ENCODE data around the gene MTAP.

MTAP gene

DNA sequence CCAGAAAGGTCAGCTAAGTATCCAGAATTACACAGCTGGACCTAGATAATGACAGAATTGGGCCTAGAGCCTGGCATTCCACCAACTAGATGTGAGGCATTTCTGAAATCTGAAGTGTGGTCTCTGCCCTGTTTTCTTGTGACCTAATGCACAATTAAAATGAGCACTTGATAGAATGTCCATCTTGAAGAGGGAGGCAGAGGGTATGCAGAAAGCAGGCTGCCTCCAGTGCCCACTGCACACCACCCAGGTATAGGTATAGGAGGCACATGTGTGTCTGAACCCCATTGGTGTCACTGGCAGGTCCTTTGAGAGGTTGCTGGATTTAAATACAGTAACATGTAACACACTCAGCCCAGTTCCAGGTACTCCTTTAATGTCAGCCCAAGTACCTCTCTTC is 2.4 kb downstream of the MTAP start:
- no peak for DNase-seq (ENCODE audit: low spot score)

DNA sequence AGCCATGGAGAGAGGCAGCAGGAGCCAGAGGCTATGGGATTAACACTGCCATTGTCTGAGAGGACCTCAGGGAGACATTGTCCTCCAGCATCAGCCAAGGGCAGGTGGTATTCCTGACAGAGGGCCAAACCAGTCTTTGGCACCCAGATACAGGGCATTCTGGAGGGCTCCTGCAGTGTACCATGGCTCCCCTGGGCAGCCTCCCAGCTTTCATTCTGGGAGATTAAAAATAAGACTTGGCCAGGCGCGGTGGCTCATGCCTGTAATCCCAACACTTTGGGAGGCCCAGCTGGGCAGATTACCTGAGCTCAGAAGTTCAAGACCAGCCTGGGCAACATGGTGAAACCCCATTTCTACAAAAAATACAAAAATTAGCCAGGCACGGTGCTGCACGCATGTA is 4.2 kb downstream of the MTAP start:
- no peak for DNase-seq (ENCODE audit: low spot score)

DNA sequence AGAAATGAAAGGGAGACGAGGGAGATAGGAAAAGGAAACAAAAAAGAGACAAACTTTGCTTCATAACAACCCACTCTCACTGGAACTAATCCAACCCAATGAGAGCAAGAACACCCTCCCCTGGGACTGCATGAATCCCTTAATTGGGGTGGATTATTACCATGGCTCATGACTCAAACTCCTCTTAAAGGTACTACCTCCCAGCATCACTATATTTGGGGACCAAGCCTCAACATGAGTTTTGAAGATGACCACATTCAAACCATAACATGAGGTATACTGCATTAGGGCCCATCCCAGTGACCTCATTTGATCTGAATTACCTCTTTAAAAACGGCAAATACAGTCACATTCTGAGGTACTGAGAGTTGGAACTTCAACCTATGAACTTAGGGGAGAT is 8.0 kb downstream of the MTAP start:
- no peak for DNase-seq (ENCODE audit: low spot score)

DNA sequence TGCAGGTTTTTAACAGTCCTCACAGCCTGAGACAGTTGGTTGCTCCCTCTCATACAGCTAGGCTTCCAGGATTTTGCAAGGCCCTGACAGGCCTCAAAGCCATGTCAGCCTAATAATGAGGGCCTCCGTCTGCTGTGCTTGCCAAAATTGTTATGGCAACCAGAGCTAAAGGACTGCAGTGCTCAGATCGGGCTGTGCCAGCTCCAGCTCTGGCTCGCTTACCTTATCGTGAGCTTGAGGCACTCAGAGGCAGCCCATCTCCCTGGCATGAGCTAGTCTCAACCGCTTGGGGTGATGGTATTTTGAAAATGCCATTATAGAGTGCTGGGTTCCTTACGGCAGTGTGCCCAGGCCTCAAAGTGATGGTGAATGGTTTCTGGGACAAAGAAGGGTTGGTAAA is 8.4 kb downstream of the MTAP start:
- peak; percentile 10 for DNase-seq (ENCODE audit: low spot score)

DNA sequence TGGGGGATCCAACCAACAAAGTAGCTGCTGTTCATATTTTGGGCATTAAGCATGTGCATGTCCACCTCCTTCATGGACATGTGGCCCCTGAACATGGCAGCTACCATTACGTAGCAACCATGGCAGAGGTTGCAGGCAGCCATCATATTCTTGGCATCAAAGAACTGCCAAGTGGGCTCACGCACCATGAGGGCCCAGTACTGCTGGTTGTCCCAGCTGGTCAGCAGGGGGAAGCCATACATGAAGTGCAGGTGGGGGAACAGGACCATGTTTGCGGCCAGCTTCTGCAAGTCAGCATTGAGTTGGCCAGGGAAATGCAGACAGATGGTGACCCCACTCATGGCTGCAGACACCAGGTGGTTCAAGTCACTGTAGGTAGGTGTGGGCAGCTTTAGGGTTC is 9.5 kb downstream of the MTAP start:
- DNase-seq (ENCODE audit: low spot score) = no peak

DNA sequence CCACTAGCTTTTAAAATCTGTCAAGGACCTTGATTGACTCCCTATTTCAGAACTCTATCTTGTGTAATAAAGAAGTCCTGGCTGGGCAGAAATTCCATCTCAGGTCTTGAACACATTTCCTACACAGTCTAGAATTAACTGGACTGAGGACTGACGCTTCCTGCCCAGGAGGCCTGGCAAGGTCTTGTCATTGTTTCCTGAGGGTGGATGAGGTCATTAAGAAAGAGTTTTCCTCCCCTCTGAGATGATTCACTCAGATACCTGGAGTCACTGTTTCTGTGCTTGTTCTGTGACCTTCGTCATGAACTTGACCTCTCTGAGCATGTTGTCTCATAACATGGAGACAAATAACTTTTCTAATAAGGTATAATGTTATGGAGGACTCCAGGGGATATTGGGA is 10.0 kb downstream of the MTAP start:
- no peak for DNase-seq (ENCODE audit: low spot score)

DNA sequence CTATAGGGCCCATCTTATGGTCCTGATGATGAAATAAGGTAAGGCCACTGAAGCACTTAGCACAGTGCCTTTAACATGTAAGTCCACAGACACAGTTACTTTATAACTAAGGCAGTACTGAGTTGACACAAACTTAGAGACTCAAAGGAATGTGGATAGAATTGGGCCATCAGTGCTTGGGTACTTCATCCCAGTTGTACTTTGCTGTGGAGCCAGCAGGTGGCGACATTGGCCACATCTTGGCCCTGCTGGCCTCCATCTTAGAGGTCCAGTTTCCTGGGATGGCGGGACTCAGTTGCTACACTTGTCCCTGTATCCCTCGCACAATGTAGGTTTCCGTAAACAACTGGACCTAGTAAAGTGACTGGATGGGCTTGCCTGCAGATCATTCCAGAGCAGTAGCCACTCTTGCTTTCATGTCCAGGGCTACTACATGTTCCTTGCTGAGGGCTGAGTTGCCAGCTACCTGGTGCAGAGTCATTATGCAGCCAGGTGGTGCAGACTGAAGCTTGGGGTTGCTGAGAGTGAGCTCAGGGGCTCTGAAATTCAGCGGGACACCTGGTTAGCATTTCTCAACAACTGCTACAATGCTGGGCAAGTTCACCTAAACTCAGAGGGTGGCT is 10.6 kb downstream of the MTAP start:
- peak; percentile 64 for DNase-seq (ENCODE audit: low spot score)

DNA sequence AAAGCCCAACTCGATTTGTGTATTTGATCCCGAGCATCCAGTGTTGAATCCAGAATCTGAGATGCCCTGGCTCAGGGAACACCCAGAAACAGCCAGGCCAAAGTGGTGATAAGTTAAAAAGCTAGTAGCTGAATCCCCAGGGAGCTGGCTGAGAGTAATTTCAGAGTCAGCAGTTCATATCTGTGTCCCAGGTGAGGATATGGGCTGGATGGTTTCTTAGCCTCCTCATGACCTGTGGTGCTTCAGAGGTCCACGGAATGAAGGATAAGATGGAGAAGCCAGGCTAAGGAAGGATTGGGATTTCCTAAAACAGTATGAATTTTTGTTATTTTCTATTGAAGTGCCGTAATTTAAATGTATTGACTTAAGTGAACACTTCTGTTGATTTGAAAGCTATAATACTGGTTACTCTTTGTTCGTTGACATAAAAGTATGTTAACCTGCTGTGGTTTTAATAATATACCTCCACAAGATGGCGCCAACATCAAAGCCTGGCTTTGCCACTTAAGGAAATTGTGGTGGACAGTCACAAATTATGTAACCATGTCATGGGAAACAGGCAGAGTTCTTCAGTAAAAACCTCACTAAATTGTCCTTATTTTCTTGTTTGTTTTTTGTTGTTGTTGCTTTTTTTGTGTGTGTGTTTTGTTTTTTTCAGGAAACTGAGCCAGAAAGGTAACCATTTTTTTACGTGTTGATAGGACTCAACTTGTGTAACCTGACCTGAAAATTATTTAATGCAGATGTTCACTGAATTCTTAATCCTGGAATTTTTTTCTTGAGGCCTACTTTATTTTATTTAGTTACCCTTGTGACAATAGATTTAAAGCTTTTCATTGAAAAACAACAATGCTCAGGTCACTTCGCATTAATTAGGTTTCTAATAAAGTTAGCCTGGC is 11.4 kb downstream of the MTAP start:
- peak; percentile 79 for DNase-seq (ENCODE audit: low spot score)

DNA sequence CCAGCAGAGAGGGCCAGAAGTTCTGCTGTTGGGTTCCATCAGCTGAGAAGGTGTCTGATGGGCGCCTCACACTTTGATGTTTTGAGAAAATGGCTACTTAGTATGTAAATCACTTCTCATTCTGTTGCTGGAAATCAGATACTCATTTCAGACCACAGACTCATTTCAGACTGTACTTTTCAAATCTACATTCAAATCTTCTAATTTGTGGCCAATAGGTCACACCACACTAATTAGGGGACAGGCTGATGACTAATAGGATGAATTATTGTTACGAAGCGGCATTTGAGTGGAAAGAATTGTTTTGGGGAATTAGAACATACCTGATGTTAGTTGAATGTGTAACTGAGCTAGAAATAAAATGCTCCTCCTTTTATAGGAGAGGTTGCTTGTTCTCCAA is 13.2 kb downstream of the MTAP start:
- no peak for DNase-seq (ENCODE audit: low spot score)

DNA sequence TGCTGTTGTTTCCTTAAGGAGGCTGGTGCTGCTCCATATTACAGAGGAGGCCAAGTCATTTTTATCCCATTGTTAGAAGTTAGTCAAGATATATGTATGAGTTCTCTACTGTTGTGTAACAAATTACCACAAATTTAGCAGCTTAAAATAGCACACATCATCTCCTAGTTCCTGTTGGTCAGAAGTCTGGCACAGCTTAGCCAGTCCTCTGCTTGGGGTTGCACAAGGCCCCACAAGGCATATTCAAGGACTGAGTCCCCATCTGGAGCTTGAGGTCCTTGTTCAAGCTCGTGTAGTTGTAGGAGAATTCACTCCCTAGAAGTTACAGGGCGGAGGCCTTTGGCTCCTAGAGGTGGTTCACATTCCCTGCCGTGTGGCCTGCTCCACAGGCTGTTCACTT is 14.7 kb downstream of the MTAP start:
- no peak for DNase-seq (ENCODE audit: low spot score)

DNA sequence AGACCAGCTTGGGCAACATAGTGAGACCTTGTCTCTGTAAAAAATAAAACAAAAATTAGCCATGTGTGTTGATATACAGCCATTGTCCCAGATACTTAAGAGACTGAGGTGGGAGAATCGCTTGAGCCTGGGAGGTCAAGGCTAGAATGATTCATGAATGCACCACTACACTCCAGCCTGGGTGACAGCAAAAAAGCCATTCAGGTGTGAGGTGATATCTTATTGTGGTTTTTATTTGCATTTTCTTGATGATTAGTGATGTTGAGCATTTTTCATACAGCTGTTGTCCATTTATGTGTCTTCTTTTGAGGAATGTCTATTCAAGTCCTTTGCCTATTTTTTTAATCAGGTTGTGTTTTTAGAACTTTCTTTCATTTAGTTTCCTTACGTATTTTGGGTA is 23.2 kb downstream of the MTAP start:
- DNase-seq (ENCODE audit: low spot score) = no peak

DNA sequence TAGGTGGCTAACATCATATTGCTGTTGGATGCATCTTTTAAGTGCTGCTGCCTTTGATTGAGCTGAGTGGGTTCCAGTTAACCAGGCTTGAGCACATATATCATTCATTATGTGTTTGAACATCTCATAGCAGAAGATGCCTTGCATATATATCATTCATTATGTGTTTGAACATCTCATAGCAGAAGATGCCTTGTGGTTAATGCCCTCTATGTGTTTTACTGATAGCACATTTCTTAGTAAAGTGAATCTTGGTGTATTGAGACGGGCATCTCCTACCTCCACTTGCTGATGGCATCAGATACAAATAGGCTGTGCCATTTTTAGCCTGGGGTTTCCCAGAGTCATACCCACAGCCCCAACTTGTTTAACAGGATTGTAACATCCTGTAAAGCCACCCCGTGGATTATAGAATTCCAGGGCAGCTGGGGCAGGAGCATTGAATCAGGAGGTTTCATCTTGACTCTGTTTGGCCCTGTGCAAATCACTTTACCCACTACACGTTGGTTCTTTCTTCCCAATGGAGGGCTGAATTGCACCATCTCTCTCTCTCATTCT is 26.5 kb downstream of the MTAP start:
- DNase-seq (ENCODE audit: low spot score) = no peak

DNA sequence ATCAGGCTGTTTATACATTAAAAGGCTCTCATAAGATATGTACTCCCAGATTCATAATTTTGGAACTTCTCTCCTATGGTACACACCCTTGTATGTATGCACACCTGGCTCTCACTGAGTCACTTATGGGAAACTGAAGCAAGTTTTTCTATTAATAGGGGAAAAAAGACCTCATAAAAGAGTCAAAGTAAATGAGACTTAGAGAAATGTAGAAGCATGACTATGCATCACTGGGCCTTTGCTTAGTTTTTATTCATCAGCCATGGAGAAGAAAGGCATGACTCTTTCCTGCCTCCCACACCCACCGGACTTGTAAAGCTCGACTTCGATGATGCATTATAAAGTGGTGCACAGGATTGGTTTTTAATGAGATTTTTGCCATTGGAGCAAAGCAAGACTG is 28.2 kb downstream of the MTAP start:
- DNase-seq (ENCODE audit: low spot score) = no peak

DNA sequence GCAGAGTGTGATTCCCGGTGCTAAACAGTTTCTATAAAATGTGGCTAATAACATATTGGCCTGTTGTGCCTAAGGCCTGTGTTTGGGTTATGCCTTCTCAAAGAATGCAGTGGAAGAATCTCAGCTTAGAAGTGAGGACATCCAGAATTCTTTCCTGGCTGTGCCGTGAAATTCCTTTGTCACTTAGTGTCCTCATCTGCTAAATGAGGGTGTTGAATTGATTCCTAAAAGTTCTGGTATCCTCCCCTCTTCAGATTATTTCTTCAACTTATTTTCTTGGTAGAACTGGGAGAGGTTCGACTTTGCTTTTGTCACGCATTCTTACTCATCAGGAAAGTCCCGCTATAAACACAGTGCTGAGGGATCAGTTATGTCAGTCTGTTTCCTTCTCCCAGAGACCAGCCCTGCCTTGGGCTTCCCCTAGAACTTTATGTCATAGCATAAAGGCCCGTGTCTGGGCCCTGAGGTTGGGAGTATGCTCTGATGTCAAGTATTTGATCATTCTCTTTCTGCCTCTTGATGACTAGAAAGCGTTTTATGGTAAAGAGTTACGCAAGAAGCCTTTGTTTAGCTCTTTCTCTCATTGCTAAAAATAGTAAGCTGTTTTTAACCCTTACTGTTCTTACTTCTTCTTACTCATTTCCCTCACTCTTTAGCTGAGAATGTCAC is 29.5 kb downstream of the MTAP start:
- no peak for DNase-seq (ENCODE audit: low spot score)

DNA sequence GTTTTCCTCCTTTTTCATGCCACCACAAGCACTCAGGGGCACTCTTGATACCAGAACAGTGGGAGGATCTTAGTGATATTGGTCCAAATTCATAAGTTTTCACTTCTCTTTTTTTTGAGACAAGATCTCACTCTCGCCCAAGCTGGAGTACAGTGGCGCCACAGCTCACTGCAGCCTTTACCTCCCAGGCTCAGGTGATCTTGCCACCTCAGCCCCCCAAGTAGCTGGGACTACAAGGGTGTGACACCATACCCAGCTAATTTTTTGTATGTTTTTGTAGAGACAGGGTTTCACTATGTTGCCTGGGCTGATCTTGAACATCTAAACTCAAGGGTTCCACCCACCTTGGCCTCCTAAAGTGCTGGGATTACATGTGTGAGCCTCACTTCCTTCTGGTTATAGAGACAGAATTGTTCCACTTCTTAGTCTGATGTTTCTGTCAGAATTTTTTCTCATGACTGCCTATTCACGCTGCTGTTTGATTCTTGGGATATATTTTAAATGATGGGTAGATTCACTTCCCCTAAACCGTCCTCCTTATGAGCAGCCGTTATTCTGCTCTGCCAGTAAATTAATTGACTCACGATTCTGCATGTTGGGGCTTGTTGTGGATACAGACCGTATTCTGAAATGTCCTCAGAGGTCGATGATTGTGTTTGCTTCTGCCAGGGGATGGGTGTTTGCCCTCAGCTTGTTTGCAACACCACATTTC is 30.8 kb downstream of the MTAP start:
- DNase-seq (ENCODE audit: low spot score) = no peak

DNA sequence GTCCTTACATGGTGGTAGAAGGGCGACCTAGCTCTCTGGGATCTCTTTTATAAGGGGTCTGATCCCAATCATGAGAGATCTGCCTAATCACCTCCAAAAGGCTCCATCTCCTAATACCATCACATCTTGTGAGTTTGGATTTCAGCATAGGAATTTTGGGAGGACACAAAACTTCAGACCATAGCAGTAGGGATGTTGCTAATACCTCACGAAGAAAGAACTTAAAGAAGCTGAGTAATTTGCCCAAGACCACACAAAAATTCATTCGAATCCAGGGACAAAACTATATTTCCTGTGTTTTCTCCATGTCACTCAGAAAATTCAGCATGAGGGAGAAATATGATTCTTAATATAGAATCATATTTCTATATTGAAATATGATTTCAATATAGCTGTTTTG is 32.7 kb downstream of the MTAP start:
- no peak for DNase-seq (ENCODE audit: low spot score)

DNA sequence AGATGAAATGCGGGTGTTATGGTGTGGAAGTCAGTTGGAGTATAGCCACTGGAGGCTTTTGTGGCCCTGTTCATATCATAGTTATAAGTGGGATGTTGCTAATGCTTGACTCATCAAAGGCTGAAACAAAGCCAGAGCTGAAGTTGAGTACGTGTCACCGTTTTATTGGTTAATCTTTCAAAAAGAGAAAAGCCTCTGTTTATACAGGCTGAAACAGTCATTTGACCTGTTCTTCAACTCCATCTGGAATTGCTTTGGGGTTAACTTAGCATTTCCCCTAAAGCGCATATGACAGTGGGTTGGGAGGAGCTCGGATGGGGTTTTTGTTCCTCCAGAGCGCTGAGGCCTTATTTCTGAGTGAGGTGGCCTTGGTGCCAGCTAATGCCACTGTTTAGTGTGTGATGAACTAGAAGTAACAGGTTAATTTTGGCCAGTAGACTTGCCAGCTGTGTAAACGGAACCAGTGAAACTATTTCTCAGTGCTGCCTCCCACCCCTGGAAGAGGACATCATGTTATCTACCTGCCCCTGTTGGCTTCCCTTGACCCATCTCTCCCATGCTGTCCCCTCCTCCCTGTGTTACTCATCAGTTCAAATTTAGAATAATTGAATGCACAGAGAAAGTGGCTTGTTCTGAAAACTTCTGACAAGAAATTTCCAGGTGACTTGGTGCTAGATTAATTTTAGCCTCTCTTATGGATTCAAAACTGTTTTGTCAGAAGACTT is 34.2 kb downstream of the MTAP start:
- no peak for DNase-seq (ENCODE audit: low spot score)

DNA sequence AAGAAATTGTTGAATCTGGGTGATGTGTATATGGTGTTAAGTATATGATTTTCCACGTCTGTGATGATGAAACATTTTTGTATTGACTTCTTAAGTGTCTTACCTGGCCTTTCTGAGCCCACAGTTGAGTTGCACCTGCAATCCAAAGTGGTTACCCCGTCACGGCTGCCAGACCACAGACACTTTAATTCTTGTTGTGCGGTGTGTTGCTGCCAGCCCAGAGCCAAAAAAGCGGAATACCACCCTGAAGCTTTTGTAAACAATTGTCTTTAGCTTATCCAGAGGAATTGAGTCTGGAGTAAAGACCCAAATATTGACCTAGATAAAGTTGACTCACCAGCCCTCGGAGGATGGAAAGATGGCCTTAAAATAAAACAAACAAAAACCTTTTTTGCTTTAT is 35.1 kb downstream of the MTAP start:
- no peak for DNase-seq (ENCODE audit: low spot score)

DNA sequence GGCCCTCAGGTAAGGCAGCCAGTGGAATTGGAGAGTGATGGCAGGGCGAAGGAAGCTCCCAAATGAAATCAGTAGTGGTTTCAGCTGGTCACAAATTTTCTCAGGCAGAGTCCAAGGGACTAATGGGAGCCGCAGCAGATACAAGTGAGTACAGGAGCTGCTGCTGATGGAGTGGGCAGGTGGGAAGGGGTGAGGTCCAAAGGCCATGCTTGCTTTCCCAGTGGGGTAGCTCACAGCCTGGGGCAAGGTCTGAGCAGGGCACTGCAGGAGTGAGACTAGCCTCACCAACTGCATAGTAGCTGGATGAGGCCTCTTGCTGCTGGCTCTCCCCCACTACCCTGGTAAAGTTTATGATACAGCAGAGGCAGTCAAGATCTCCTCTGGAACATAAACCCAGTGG is 38.2 kb downstream of the MTAP start:
- no peak for DNase-seq (ENCODE audit: low spot score)

DNA sequence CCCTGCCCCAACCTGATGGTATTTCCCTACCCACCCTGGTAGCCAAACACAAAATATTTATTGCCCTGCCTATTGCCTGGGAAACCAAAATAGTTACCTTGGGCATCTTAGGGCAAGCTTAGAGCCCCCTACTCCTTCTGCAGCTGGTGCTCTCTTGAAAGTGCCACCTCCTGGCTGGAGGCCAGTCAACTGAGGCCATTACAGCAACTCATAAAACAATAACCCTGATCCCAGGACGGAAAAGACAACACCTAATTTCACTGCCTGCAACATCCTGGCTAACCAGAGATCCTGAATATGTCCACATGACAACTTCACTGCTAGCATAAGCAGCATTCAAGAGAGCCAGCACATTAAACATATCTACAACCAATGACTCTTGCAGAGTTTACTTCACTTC is 38.7 kb downstream of the MTAP start:
- DNase-seq (ENCODE audit: low spot score) = no peak

DNA sequence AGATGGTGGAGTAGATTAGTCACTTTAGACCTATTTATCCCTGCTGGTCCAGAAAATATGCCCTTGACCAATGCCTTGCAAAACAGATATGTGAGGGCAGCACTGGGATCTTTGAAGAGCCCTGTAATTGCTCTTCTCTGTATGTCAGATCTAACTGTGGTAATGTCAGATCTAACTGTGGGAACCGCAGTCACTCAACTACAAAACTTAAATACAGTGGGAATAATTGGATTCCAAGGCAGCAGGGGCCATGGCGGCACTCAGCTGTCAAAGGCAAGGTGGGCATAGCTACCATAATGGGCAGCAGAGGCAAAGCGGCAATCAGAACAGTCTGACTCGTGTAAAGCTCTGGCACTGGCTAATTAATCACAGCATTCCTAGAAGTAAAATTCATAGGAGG is 46.2 kb downstream of the MTAP start:
- DNase-seq (ENCODE audit: low spot score) = no peak

DNA sequence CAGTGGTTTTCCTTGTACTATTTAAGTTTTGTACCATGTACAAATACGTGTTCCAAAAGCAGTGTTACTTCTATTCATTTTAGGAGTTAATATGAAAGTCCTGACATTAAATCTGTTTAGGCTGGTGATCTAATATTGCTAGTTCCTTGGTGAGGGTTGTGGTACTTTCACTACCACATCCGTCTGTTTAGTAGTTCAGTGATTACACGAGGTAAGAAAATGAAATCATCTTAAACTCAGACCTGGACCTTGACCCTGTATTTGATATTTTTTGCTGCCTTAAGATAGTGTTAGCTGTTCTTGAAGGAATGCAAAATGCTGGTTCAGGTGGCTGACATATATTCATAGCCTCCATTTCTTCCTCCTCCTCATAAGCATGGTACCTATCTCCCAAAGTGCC is 50.3 kb downstream of the MTAP start:
- DNase-seq (ENCODE audit: low spot score) = no peak
